Sigmoid colon (tissue), 4 donors: Measurements from ENCODE around the gene FOXRED1.

ENCODE experiments used
- EP300 ChIP-seq, 4 donors: sonication (generic); formaldehyde crosslinking; IDR thresholded peaks; one replicate each; pipeline ENCODE4 v1.6.1; 2017; ENCODE audit warnings: antibody characterized with exemption in 4 of 4
- POLR2A ChIP-seq, 2 donors: fragments of 450-650 bp; IDR thresholded peaks; one replicate each; pipeline ENCODE4 v1.6.1; 2016; ENCODE audit warnings: antibody characterized with exemption in 2 of 2, mild to moderate bottlenecking in 2 of 2, moderate library complexity in 2 of 2
- TF ChIP-seq, protein P1 (sequence below), 4 experiments: fragments of 450-650 bp in 3 of 4; fragments of 200-600 bp in 1 of 4; IDR thresholded peaks; one replicate each; pipeline ENCODE4 v1.5.1; 2016 to 2019; ENCODE audit warnings: antibody characterized with exemption in 4 of 4, mild to moderate bottlenecking in 3 of 4, moderate library complexity in 2 of 4

DNA sequence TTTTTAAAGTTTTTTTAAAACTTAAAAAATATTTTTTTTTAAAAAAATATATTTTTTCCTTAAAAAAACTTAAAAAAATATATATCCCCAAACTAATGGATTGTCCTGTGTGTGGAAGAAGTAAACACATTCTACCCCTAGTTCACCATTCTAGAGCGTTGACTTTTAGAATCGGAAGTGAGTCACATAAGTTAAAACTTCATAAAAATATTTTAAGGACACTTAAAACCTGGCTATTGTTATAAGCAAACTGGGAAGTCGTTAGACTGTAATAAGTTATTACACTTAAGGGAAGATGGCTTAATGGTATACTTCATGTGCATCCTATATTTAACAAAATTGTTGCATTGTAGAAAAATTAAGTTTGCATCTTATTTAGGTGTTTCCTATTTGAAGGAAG lies 36.3 kb upstream of the FOXRED1 start:
- TF ChIP-seq, protein P1, sequence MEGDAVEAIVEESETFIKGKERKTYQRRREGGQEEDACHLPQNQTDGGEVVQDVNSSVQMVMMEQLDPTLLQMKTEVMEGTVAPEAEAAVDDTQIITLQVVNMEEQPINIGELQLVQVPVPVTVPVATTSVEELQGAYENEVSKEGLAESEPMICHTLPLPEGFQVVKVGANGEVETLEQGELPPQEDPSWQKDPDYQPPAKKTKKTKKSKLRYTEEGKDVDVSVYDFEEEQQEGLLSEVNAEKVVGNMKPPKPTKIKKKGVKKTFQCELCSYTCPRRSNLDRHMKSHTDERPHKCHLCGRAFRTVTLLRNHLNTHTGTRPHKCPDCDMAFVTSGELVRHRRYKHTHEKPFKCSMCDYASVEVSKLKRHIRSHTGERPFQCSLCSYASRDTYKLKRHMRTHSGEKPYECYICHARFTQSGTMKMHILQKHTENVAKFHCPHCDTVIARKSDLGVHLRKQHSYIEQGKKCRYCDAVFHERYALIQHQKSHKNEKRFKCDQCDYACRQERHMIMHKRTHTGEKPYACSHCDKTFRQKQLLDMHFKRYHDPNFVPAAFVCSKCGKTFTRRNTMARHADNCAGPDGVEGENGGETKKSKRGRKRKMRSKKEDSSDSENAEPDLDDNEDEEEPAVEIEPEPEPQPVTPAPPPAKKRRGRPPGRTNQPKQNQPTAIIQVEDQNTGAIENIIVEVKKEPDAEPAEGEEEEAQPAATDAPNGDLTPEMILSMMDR (IDR thresholded peaks at IDR 0.05) = no peak
- TF ChIP-seq EP300 (IDR thresholded peaks at IDR 0.05) = no peak
- no peak for TF ChIP-seq POLR2A (IDR thresholded peaks at IDR 0.05)
